ENCODE results near the gene IRF2.
"Not testable (repeated sequence)": the region's sequence is repeated elsewhere in the genome, so short reads cannot be mapped to it uniquely, and the experiment has no call there.

The IRF2 gene

GRCh38 chr4:184358521-184359232 is 115.7 kb downstream of the IRF2 start:
- no peak for DNase-seq

GRCh38 chr4:184357772-184358171 is 116.6 kb downstream of the IRF2 start:
- DNase-seq: no peak

GRCh38 chr4:184357165-184357564 is 117.2 kb downstream of the IRF2 start:
- no peak for DNase-seq

GRCh38 chr4:184356366-184356765 is 118.0 kb downstream of the IRF2 start:
- DNase-seq: no peak

GRCh38 chr4:184355857-184356256 is 118.5 kb downstream of the IRF2 start:
- no peak for DNase-seq

- DNase-seq: no peak
Observed at GRCh38 chr4:184355111-184355604, 119.2 kb downstream of the IRF2 start.

- DNase-seq: no peak
Observed at GRCh38 chr4:184352891-184353290, 121.5 kb downstream of the IRF2 start.

- no peak for DNase-seq
Observed at GRCh38 chr4:184351560-184352451, 122.5 kb downstream of the IRF2 start.

- no peak for DNase-seq
Observed at GRCh38 chr4:184350964-184351363, 123.4 kb downstream of the IRF2 start.

- DNase-seq: no peak
Observed at GRCh38 chr4:184350213-184350817, 124.0 kb downstream of the IRF2 start.

GRCh38 chr4:184349283-184350039 is 124.9 kb downstream of the IRF2 start:
- no peak for DNase-seq

- DNase-seq: no peak
Observed at GRCh38 chr4:184348311-184349233, 125.8 kb downstream of the IRF2 start.

- DNase-seq: no peak
Observed at GRCh38 chr4:184347251-184348239, 126.8 kb downstream of the IRF2 start.

- DNase-seq: no peak
Observed at GRCh38 chr4:184346682-184347081, 127.7 kb downstream of the IRF2 start.

- not testable (repeated sequence) for DNase-seq
Observed at GRCh38 chr4:184346273-184346672, 128.1 kb downstream of the IRF2 start.

- DNase-seq: no peak
Observed at GRCh38 chr4:184345573-184345922, 128.8 kb downstream of the IRF2 start.

- DNase-seq: no peak
Observed at GRCh38 chr4:184344899-184345572, 129.3 kb downstream of the IRF2 start.

GRCh38 chr4:184344435-184344834 is 129.9 kb downstream of the IRF2 start:
- no peak for DNase-seq

- DNase-seq: peak; percentile 40
Observed at GRCh38 chr4:184343502-184344177, 130.7 kb downstream of the IRF2 start.
